HEK293 (cell line): ENCODE data around the gene MMP15.

ENCODE experiments used
- CTCF ChIA-PET: fragments of 350-600 bp; formaldehyde crosslinking; extraction: SDS; loops from one replicate; lab custom pipeline; 2021; ENCODE audit warnings: antibody characterized with exemption; lab: Yijun Ruan, JAX
- POLR2A ChIA-PET: fragments of 300-600 bp; formaldehyde crosslinking; extraction: SDS; loops from one replicate; lab custom pipeline; 2020; ENCODE audit warnings: antibody characterized with exemption, inconsistent platforms; lab: Yijun Ruan, JAX
- H3K27ac ChIP-seq: fragments of 200-500 bp; sonication (Bioruptor generic); 2 replicates; pipeline ENCODE4 v1.5.1; 2014; ENCODE audit warnings: low read depth, low read length, control low read depth, inconsistent platforms; ENCODE audit errors: extremely low read depth
- H3K36me3 ChIP-seq, 2 experiments: fragments of 200-500 bp in 1 of 2; sonication (Bioruptor generic) in 1 of 2; 1 replicate in 1 of 2; 2 replicates in 1 of 2; pipeline ENCODE4 v1.5.1; 2014 to 2017; ENCODE audit warnings: inconsistent platforms in 2 of 2, low read length in 2 of 2; ENCODE audit not compliant: control insufficient read depth in 2 of 2, insufficient read depth in 1 of 2
- H3K4me1 ChIP-seq: fragments of 200-500 bp; sonication (Bioruptor generic); 2 replicates; pipeline ENCODE4 v1.5.1; 2014; ENCODE audit warnings: mild to moderate bottlenecking, low read length, inconsistent platforms; ENCODE audit not compliant: control insufficient read depth, insufficient read depth
- H3K4me3 ChIP-seq: 2 replicates; pipeline ENCODE4 v1.5.1; 2011; ENCODE audit warnings: low read depth, mild to moderate bottlenecking, control low read depth, low read length, moderate library complexity
- H3K9me3 ChIP-seq: fragments of 200-500 bp; sonication (Bioruptor generic); 2 replicates; pipeline ENCODE4 v1.5.1; 2014; ENCODE audit warnings: low read depth, low read length, inconsistent platforms; ENCODE audit not compliant: control insufficient read depth, insufficient read depth
- HOXC10 ChIP-seq: sonication (generic); formaldehyde crosslinking; IDR thresholded peaks from 2 replicates; pipeline ENCODE4 v1.8.1; 2023; ENCODE audit warnings: mild to moderate bottlenecking, missing genetic modification reagents
- MZF1 ChIP-seq: fragments of 450-650 bp; formaldehyde crosslinking; IDR thresholded peaks from 2 replicates; pipeline ENCODE4 v1.5.1; 2017; ENCODE audit warnings: missing biosample characterization, missing genetic modification characterization, borderline replicate concordance
- OVOL3 ChIP-seq: fragments of 450-650 bp; formaldehyde crosslinking; IDR thresholded peaks from 2 replicates; pipeline ENCODE4 v1.5.1; 2016; ENCODE audit warnings: missing biosample characterization, missing genetic modification characterization
- PRDM6 ChIP-seq: fragments of 450-650 bp; formaldehyde crosslinking; IDR thresholded peaks from 2 replicates; pipeline ENCODE4 v1.5.1; 2017; ENCODE audit warnings: missing biosample characterization, missing genetic modification characterization
- ZNF121 ChIP-seq: fragments of 450-650 bp; formaldehyde crosslinking; IDR thresholded peaks from 2 replicates; pipeline ENCODE4 v1.5.1; 2016; ENCODE audit warnings: missing biosample characterization, missing genetic modification characterization
- ZNF132 ChIP-seq: fragments of 450-650 bp; formaldehyde crosslinking; IDR thresholded peaks from 2 replicates; pipeline ENCODE4 v1.5.1; 2017; ENCODE audit warnings: missing biosample characterization, missing genetic modification characterization, borderline replicate concordance
- ZNF148 ChIP-seq: fragments of 450-650 bp; formaldehyde crosslinking; IDR thresholded peaks from 2 replicates; pipeline ENCODE4 v1.5.0; 2017; ENCODE audit warnings: missing biosample characterization, missing genetic modification characterization, borderline replicate concordance
- ZNF211 ChIP-seq: fragments of 450-650 bp; formaldehyde crosslinking; IDR thresholded peaks from 2 replicates; pipeline ENCODE4 v1.5.1; 2016; ENCODE audit warnings: low read depth, missing biosample characterization, missing genetic modification characterization
- ZNF214 ChIP-seq: fragments of 450-650 bp; formaldehyde crosslinking; IDR thresholded peaks from 2 replicates; pipeline ENCODE4 v1.5.1; 2017; ENCODE audit warnings: missing biosample characterization, mild to moderate bottlenecking, missing genetic modification characterization, borderline replicate concordance
- ZNF354C ChIP-seq: fragments of 450-650 bp; formaldehyde crosslinking; IDR thresholded peaks from 2 replicates; pipeline ENCODE4 v1.5.1; 2016; ENCODE audit warnings: missing biosample characterization, missing genetic modification characterization, low read depth, borderline replicate concordance
- ZNF398 ChIP-seq: fragments of 450-650 bp; formaldehyde crosslinking; IDR thresholded peaks from 2 replicates; pipeline ENCODE4 v1.5.1; 2017; ENCODE audit warnings: missing biosample characterization, missing genetic modification characterization
- ZNF404 ChIP-seq: fragments of 450-650 bp; formaldehyde crosslinking; IDR thresholded peaks from 2 replicates; pipeline ENCODE4 v1.5.1; 2017; ENCODE audit warnings: missing biosample characterization, missing genetic modification characterization
- ZNF423 ChIP-seq: fragments of 450-650 bp; formaldehyde crosslinking; IDR thresholded peaks from 2 replicates; pipeline ENCODE4 v1.5.1; 2016; ENCODE audit warnings: missing biosample characterization, missing genetic modification characterization
- ZNF426 ChIP-seq: fragments of 450-650 bp; formaldehyde crosslinking; IDR thresholded peaks from 2 replicates; pipeline ENCODE4 v1.5.1; 2017; ENCODE audit warnings: missing biosample characterization, missing genetic modification characterization, mild to moderate bottlenecking, inconsistent platforms, moderate library complexity
- ZNF433 ChIP-seq: fragments of 450-650 bp; formaldehyde crosslinking; IDR thresholded peaks from 2 replicates; pipeline ENCODE4 v1.5.1; 2016; ENCODE audit warnings: missing biosample characterization, missing genetic modification characterization, low read depth
- ZNF555 ChIP-seq: fragments of 450-650 bp; formaldehyde crosslinking; conservative IDR thresholded peaks from 2 replicates; pipeline ENCODE4 v1.5.1; 2017; ENCODE audit warnings: missing biosample characterization, mild to moderate bottlenecking, missing genetic modification characterization, inconsistent platforms
- ZNF560 ChIP-seq: fragments of 450-650 bp; formaldehyde crosslinking; IDR thresholded peaks from 2 replicates; pipeline ENCODE4 v1.5.1; 2017; ENCODE audit warnings: missing biosample characterization, missing genetic modification characterization, borderline replicate concordance
- ZNF600 ChIP-seq: fragments of 450-650 bp; formaldehyde crosslinking; IDR thresholded peaks from 2 replicates; pipeline ENCODE4 v1.5.1; 2016; ENCODE audit warnings: missing biosample characterization, missing genetic modification characterization
- ZNF626 ChIP-seq: fragments of 450-650 bp; sonication (Bioruptor Pico); formaldehyde crosslinking; IDR thresholded peaks from 2 replicates; pipeline ENCODE4 v1.5.1; 2018; ENCODE audit warnings: missing biosample characterization, missing genetic modification characterization, inconsistent platforms
- ZNF707 ChIP-seq: fragments of 450-650 bp; formaldehyde crosslinking; IDR thresholded peaks from 2 replicates; pipeline ENCODE4 v1.5.1; 2016; ENCODE audit warnings: missing biosample characterization, missing genetic modification characterization
- ZNF777 ChIP-seq: fragments of 450-650 bp; formaldehyde crosslinking; IDR thresholded peaks from 2 replicates; pipeline ENCODE4 v1.5.1; 2017; ENCODE audit warnings: missing biosample characterization, missing genetic modification characterization, borderline replicate concordance
- TF ChIP-seq, protein P1 (sequence below): fragments of 450-650 bp; formaldehyde crosslinking; IDR thresholded peaks from 2 replicates; pipeline ENCODE4 v1.5.1; 2016; ENCODE audit warnings: missing biosample characterization, missing genetic modification characterization

Gene MMP15

DNA sequence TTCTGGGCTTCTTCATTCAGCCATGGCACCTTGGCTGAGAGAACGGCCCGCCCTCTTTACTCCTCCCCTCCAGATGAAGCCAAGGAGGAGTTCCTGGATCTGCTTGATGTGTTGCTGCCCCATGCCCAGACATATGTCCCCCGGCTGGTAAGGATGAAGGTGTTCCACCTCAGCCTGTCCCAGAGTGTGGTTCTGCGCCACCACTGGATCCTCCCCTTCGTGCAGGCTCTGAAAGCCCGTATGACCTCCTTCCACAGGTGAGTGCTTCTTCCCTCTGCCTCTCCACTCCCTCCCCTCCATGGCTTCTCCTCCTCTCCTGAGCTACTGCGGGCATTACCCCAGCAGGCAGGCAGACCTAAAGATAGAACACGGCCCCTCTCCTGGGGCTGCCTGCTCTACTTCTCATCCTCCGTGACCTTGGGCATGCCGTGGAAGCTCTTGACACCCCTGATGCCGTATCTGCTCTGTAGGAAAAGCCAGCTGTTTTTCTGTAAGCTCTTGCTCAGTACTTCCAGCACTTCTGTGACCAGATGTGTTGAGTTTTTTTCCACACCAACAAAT is 15.6 kb upstream of the MMP15 start (continued):
- TF ChIP-seq ZNF148 (tag by site-specific recombination) (no peak), ZNF211 (no peak), OVOL3 (no peak)

GRCh38 chr16:58010886-58011285 is 14.7 kb upstream of the MMP15 start:
- TF ChIP-seq ZNF433 (tag by site-specific recombination) (no peak), ZNF426 (tag by site-specific recombination) (no peak), ZNF354C (tag by site-specific recombination) (no peak)
- TF ChIP-seq, protein P1, sequence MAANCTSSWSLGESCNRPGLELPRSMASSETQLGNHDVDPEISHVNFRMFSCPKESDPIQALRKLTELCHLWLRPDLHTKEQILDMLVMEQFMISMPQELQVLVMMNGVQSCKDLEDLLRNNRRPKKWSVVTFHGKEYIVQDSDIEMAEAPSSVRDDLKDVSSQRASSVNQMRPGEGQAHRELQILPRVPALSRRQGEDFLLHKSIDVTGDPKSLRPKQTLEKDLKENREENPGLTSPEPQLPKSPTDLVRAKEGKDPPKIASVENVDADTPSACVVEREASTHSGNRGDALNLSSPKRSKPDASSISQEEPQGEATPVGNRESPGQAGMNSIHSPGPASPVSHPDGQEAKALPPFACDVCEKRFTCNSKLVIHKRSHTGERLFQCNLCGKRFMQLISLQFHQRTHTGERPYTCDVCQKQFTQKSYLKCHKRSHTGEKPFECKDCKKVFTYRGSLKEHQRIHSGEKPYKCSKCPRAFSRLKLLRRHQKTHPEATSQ, result no peak
- TF ChIP-seq, all 188 proteins: peak for 0
- Histone ChIP-seq H3K4me1 (no peaks in the 10 kb centered on the region), H3K27ac (no peak overlapping the region), H3K4me3 (no peak overlapping the region), H3K9me3 (no peaks in the 10 kb centered on the region), H3K36me3 (peaks cover 0 to 65% of the 10 kb centered on the region in 2 experiments; a peak in 2 of 3 replicates)
- ChIA-PET CTCF (interaction anchor here (1.1 to 1.2 kb wide), 2 partner anchors 8 to 86 kb away, joined by 3 to 5 read pairs; no protein-coding TSS in a partner anchor), POLR2A (interaction anchor here (1.3 kb wide), 1 partner anchor 118 kb away, joined by 6 read pairs; the partner anchor contains the start of gene CFAP20)

DNA sequence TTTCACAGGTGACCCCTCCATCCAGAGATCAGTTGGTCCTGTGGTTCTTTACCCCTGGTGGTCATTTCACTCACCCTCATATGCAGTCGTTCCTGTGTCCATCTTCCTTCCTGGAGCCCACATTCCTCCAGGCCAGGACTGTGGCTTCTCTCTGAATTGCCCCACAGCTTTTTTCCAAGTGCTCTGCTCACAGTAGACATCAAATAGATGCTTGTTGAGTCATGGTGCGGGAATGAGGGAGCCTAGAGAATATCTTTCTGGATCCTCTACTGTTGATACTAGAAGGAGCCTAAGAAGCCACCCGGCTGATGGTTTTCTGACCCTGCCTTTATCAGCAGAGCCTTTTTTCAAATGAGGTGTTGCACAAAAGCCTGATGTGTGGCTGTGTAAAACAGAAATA is 13.9 kb upstream of the MMP15 start:
- H3K36me3 ChIP-seq, result peaks cover 0 to 61% of the 10 kb centered on the region in 2 experiments; a peak in 2 of 3 replicates
- no peak overlapping the region for H3K27ac ChIP-seq
- ChIA-PET CTCF (interaction anchor here (1.1 to 2.9 kb wide), 2 partner anchors 85 to 110 kb away, joined by 3 to 19 read pairs; no protein-coding TSS in a partner anchor), POLR2A (no interaction called here)
- H3K9me3 ChIP-seq, result no peaks in the 10 kb centered on the region
- H3K4me3 ChIP-seq, result no peak overlapping the region
- H3K4me1 ChIP-seq, result no peaks in the 10 kb centered on the region
- TF ChIP-seq ZNF560 (tag by site-specific recombination), result no peak
- no peak for TF ChIP-seq ZNF214 (tag by site-specific recombination)
- TF ChIP-seq ZNF132 (tag by site-specific recombination), result no peak
- no peak for TF ChIP-seq MZF1 (tag by site-specific recombination)
- TF ChIP-seq PRDM6 (tag by site-specific recombination), result no peak

DNA sequence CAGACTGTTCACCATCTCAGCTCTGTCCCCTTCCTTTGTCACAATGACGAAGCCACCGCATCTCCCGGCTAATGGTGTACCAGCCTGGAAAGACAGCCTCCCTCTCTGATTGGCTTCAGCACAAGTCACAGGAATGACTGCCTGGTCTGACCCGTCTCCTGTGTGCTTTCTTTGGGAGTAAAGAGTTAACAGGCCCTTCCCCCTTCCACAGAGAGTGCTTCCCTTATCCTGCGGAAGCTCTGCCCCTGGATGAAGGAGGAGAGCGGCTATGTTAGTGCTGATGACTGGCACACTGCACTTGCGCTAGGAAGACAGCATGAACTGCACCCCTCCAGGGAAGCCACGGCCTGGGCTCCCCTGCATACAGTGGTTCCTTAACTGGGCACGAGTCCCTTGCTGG is 13.1 kb upstream of the MMP15 start:
- H3K9me3 ChIP-seq, result no peaks in the 10 kb centered on the region
- no peak overlapping the region for H3K27ac ChIP-seq
- peaks cover 0 to 60% of the 10 kb centered on the region in 2 experiments; a peak in 2 of 3 replicates for H3K36me3 ChIP-seq
- POLR2A ChIA-PET, result interaction anchor here (0.7 kb wide), 1 partner anchor 12 kb away, joined by 3 read pairs; no protein-coding TSS in a partner anchor
- H3K4me3 ChIP-seq, result no peak overlapping the region
- no peaks in the 10 kb centered on the region for H3K4me1 ChIP-seq
- CTCF ChIA-PET, result interaction anchor here (0.6 to 2.9 kb wide), 3 partner anchors 11 to 109 kb away, joined by 3 to 19 read pairs (median 4); no protein-coding TSS in a partner anchor
- TF ChIP-seq ZNF777 (tag by site-specific recombination) (no peak), ZNF398 (no peak), HOXC10 (CRISPR knock-in tag) (no peak), ZNF626 (tag by site-specific recombination) (no peak), ZNF555 (tag by site-specific recombination) (no peak), ZNF404 (tag by site-specific recombination) (no peak), ZNF600 (tag by site-specific recombination) (no peak), ZNF707 (tag by site-specific recombination) (no peak), ZNF121 (tag by site-specific recombination) (no peak), ZNF423 (tag by site-specific recombination) (no peak)
